HepG2 (cell line): ENCODE results near the gene CAPN10. TPM values are rescaled to one million over a fixed set of nuclear protein-coding genes. Genes with fewer than 3 reads are reported as not detected.

Experiments
- ATAC-seq: fragments of 200-7000 bp; cut with Tn5 transposase; 3 replicates; pipeline ENCODE4 v1.9.1; 2020; ENCODE audit warnings: mild to moderate bottlenecking, moderate library complexity
- BruUV-seq: library from RNA; stranded (reverse); fragments of 400-500 nt; replicated peaks from 2 replicates; lab custom pipeline; 2021; lab: Mats Ljungman, UMichigan
- CTCF ChIA-PET: fragments of 300-600 bp; formaldehyde crosslinking; extraction: SDS; loops from one replicate; lab custom pipeline; 2021; ENCODE audit warnings: low total read pairs, inconsistent platforms, low intra/inter-chr PET ratio; lab: Yijun Ruan, JAX
- POLR2A ChIA-PET: fragments of 350-600 bp; sonication (Branson Sonifier 250); formaldehyde crosslinking; loops from one replicate; lab custom pipeline; 2020; ENCODE audit warnings: antibody characterized with exemption, inconsistent platforms; lab: Yijun Ruan, JAX
- DNase-seq: peaks from one replicate; pipeline ENCODE4 v3.0.0-alpha.2; 2015; ENCODE audit warnings: low spot score
- FAIRE-seq: peaks from 3 replicates; lab custom pipeline; 2011; peaks lifted over from hg19 to GRCh38; lab: Jason Lieb, UNC
- H2AFZ ChIP-seq: one replicate; pipeline ENCODE4 v1.6.1; 2011; ENCODE audit warnings: low read length, inconsistent platforms
- H3K27ac ChIP-seq: fragments of 300-600 bp; 3 replicates; pipeline ENCODE4 v1.8.0; 2011; ENCODE audit warnings: mixed run types, mild to moderate bottlenecking, mixed read lengths, low read length, inconsistent platforms; ENCODE audit not compliant: insufficient read depth; ENCODE audit errors: extremely low read length
- H3K27me3 ChIP-seq, 2 experiments: fragments of 200-600 bp in 1 of 2; 2 replicates in 1 of 2; 3 replicates in 1 of 2; pipeline versions ENCODE4 v1.6.0 to v1.8.0; 2011; ENCODE audit warnings: low read length in 2 of 2, mild to moderate bottlenecking in 2 of 2, moderate library complexity in 2 of 2, inconsistent platforms in 1 of 2; ENCODE audit not compliant: insufficient read depth in 2 of 2, control insufficient read depth in 1 of 2
- H3K36me3 ChIP-seq, 2 experiments: fragments of 200-600 bp in 1 of 2; replicated peaks in 1 of 2; 2 replicates in 1 of 2; 3 replicates in 1 of 2; pipeline versions ENCODE4 v1.5.1 to v1.8.0; 2011; ENCODE audit warnings: low read length in 2 of 2, inconsistent platforms in 1 of 2; ENCODE audit not compliant: insufficient read depth in 2 of 2, control insufficient read depth in 1 of 2
- H3K4me1 ChIP-seq: 2 replicates; pipeline ENCODE4 v1.5.1; 2012; ENCODE audit warnings: low read length, inconsistent platforms; ENCODE audit not compliant: insufficient read depth
- H3K4me2 ChIP-seq: 2 replicates; pipeline ENCODE4 v1.6.0; 2011; ENCODE audit warnings: low read depth, low read length, inconsistent platforms
- H3K4me3 ChIP-seq, 3 experiments: fragments of 200-600 bp in 1 of 3; sonication (generic), shearing (Covaris generic) in 1 of 3; replicated peaks in 1 of 3; 2 replicates each; pipeline ENCODE4 v1.5.1; 2011 to 2016; ENCODE audit warnings: low read length in 3 of 3, inconsistent platforms in 2 of 3, low read depth in 2 of 3, mild to moderate bottlenecking in 2 of 3, control low read depth in 1 of 3, mixed read lengths in 1 of 3; ENCODE audit not compliant: insufficient read depth in 1 of 3
- H3K79me2 ChIP-seq: one replicate; pipeline ENCODE4 v1.6.1; 2011; ENCODE audit warnings: low read length, inconsistent platforms; ENCODE audit not compliant: insufficient read depth
- H3K9ac ChIP-seq: 2 replicates; pipeline ENCODE4 v1.6.0; 2011; ENCODE audit warnings: mild to moderate bottlenecking, low read depth, low read length, inconsistent platforms; ENCODE audit not compliant: insufficient read depth
- H3K9me3 ChIP-seq: 2 replicates; pipeline ENCODE4 v1.5.1; 2012; ENCODE audit warnings: mild to moderate bottlenecking, low read length
- H4K20me1 ChIP-seq: 2 replicates; pipeline ENCODE4 v1.6.0; 2011; ENCODE audit warnings: inconsistent platforms, mild to moderate bottlenecking, low read length, moderate library complexity; ENCODE audit not compliant: insufficient read depth
- CBX5 ChIP-seq: sonication (generic); formaldehyde crosslinking; IDR thresholded peaks from 2 replicates; pipeline ENCODE4 v1.4.0; 2020; ENCODE audit warnings: missing genetic modification reagents, borderline replicate concordance
- CHD4 ChIP-seq: fragments of 200-600 bp; sonication (generic); IDR thresholded peaks from 2 replicates; pipeline ENCODE4 v1.7.0; 2017; ENCODE audit warnings: mild to moderate bottlenecking, low read length, borderline replicate concordance
- FOXC1 ChIP-seq: sonication (generic); formaldehyde crosslinking; IDR thresholded peaks from 2 replicates; pipeline ENCODE4 v1.8.0; 2022; ENCODE audit warnings: mild to moderate bottlenecking, missing genetic modification reagents, borderline replicate concordance
- HNRNPUL1 ChIP-seq: fragments of 200-400 bp; formaldehyde crosslinking; IDR thresholded peaks from 2 replicates; pipeline ENCODE4 v1.6.1; 2017; ENCODE audit warnings: low read depth, mild to moderate bottlenecking, low read length, moderate library complexity
- JUN ChIP-seq: sonication (generic); formaldehyde crosslinking; IDR thresholded peaks from 2 replicates; pipeline ENCODE4 v1.4.0; 2020; ENCODE audit warnings: mild to moderate bottlenecking, missing genetic modification reagents
- KMT2A ChIP-seq: sonication (generic); formaldehyde crosslinking; IDR thresholded peaks from 2 replicates; pipeline ENCODE4 v1.4.0; 2020; ENCODE audit warnings: missing genetic modification reagents
- SMAD1 ChIP-seq: sonication (generic); formaldehyde crosslinking; IDR thresholded peaks from 2 replicates; pipeline ENCODE4 v1.4.0; 2020; ENCODE audit warnings: missing genetic modification reagents, low read depth, mild to moderate bottlenecking, borderline replicate concordance
- WIZ ChIP-seq: sonication (generic); formaldehyde crosslinking; IDR thresholded peaks from 2 replicates; pipeline ENCODE4 v1.5.1; 2020; ENCODE audit warnings: mild to moderate bottlenecking, missing genetic modification reagents
- ZBTB38 ChIP-seq: sonication (generic); formaldehyde crosslinking; IDR thresholded peaks from 2 replicates; pipeline ENCODE4 v1.5.1; 2020; ENCODE audit warnings: mild to moderate bottlenecking, missing genetic modification reagents
- ZGPAT ChIP-seq: IDR thresholded peaks from 2 replicates; pipeline ENCODE4 v1.6.1; 2016; ENCODE audit warnings: mild to moderate bottlenecking
- ZIK1 ChIP-seq: sonication (generic); formaldehyde crosslinking; IDR thresholded peaks from 2 replicates; pipeline ENCODE4 v1.5.0; 2020; ENCODE audit warnings: mild to moderate bottlenecking, low read depth, missing genetic modification reagents, borderline replicate concordance
- ZNF350 ChIP-seq: sonication (generic); formaldehyde crosslinking; IDR thresholded peaks from 2 replicates; pipeline ENCODE4 v1.4.0; 2020; ENCODE audit warnings: mild to moderate bottlenecking, low read depth, missing genetic modification reagents, borderline replicate concordance
- ZNF558 ChIP-seq: sonication (generic); formaldehyde crosslinking; IDR thresholded peaks from 2 replicates; pipeline ENCODE4 v1.9.0; 2022; ENCODE audit warnings: mild to moderate bottlenecking, missing genetic modification reagents, borderline replicate concordance
- ZNF761 ChIP-seq: sonication (generic); formaldehyde crosslinking; conservative IDR thresholded peaks from 2 replicates; pipeline ENCODE4 v1.4.0; 2020; ENCODE audit warnings: mild to moderate bottlenecking, missing genetic modification reagents
- WGBS: methylation state at CpG from one replicate; pipeline ENCODE4 v1.1.6; 2017; ENCODE audit warnings: low lambda C conversion rate; 5-methylcytosine and 5-hydroxymethylcytosine counted together
- in situ Hi-C: cut with HindIII; loops from 2 replicates; pipeline ENCODE4 v1.10.0; 2017; ENCODE audit warnings: low pct_unique_long_range_greater_than_20kb; ENCODE audit not compliant: extremely low pct_ligation_motif_present
- intact Hi-C: fragments of 100-400 bp; cut with micrococcal nuclease; formaldehyde crosslinking; loops from one replicate; pipeline ENCODE4 v1.10.0; 2022; ENCODE audit not compliant: unreplicated experiment
- polyA plus RNA-seq, 8 experiments: library from polyadenylated mRNA; depleted of rRNA in 3 of 8; stranded (reverse) in 7 of 8; unstranded in 1 of 8; fragments of >200 nt; fragmentation: Illumina TruSeq in 4 of 8; extraction: Trizol in 4 of 8; gene quantifications; 2 replicates each; pipeline versions ENCODE4 v1.2.1 to v1.2.3, GENCODE V29; 2011 to 2016; ENCODE audit warnings: low read depth in 4 of 8, missing spikeins in 1 of 8, mixed read lengths in 1 of 8; ENCODE audit not compliant: insufficient read depth in 1 of 8
- total RNA-seq, 5 experiments: library from RNA; depleted of rRNA; stranded (reverse); fragments of >200 nt; fragmentation: Illumina TruSeq; extraction: Trizol; gene quantifications; 2 replicates each; pipeline ENCODE4 v1.2.3, GENCODE V29; 2016; ENCODE audit warnings: low read depth in 1 of 5
- TF ChIP-seq, protein P1 (sequence below): sonication (generic); formaldehyde crosslinking; conservative IDR thresholded peaks from 2 replicates; pipeline ENCODE4 v1.8.0; 2022; ENCODE audit warnings: mild to moderate bottlenecking, moderate library complexity, missing genetic modification reagents
- TF ChIP-seq, protein P2 (sequence below): sonication (generic); formaldehyde crosslinking; IDR thresholded peaks from 2 replicates; pipeline ENCODE4 v1.4.0; 2020; ENCODE audit warnings: mild to moderate bottlenecking, missing genetic modification reagents, borderline replicate concordance
- TF ChIP-seq, protein P3 (sequence below): sonication (generic); formaldehyde crosslinking; IDR thresholded peaks from 2 replicates; pipeline ENCODE4 v1.4.0; 2020; ENCODE audit warnings: missing genetic modification reagents

Gene CAPN10
- total and polyA plus RNA-seq, 2 of the 13 experiments (the other 11 are each of a cell fraction or from before 2014, with no cell fraction given) = 27.6 to 32.4 TPM

DNA sequence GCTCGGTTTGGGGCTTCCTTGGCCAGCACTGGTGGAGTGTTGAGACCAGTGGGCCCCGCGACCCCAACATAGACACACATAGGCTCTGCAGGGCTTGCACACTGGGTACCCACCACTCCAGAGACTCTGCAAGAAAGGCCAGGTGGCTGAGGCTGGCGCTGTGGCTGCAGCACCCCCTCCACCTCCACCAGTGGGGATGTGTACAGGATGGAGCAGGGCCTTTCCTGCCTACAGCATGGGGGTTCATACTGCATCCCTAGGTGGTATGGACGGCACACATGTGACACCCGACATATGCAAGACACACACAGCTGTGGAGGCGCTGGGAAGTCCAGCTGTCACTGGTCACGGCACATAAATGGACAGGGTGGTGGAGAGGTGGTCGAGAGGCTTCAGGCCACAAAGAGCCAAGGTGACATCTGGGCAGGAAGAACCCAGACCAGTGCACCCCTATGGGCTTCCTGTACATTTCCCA is 17.0 kb upstream of the CAPN10 start:
- H3K36me3 ChIP-seq = peaks cover 0 to 3% of the 10 kb centered on the region in 2 experiments; a peak in 2 of 5 replicates
- no peak for FAIRE-seq
- H3K4me2 ChIP-seq = peak overlapping the region; percentile 90
- ChIA-PET POLR2A (interaction anchor here (0.5 to 7.2 kb wide), 5 partner anchors 9 to 55 kb away, joined by 3 to 149 read pairs (median 12); partner anchors contain the start of gene CAPN10), CTCF (no interaction called here)
- H4K20me1 ChIP-seq = no peaks in the 10 kb centered on the region; the same call in 1 of the 2 replicates
- in situ Hi-C loops = loop anchor here (25.0 kb wide), 1 partner anchor 643 kb away; no protein-coding TSS in a partner anchor
- no peak overlapping the region for H2AFZ ChIP-seq
- H3K4me1 ChIP-seq = peaks cover 45% of the 10 kb centered on the region
- peaks cover 22% of the 10 kb centered on the region for H3K79me2 ChIP-seq
- H3K9ac ChIP-seq = peak overlapping the region; percentile 77
- no peaks in the 10 kb centered on the region; a peak in 1 of 5 replicates for H3K27me3 ChIP-seq
- H3K4me3 ChIP-seq = peak overlapping the region; percentile 70 to 79 (median 72); a peak in 5 of 6 replicates
- 90% methylated on average over 6 of the region's 9 CpGs for WGBS
- BruUV-seq = TSS peak; percentile 43
- H3K27ac ChIP-seq = peak overlapping the region; percentile 42
- DNase-seq = no peak
- intact Hi-C loops = no loop called here
- ATAC-seq = no peak
- no peaks in the 10 kb centered on the region for H3K9me3 ChIP-seq
- no peak for TF ChIP-seq ZGPAT (CRISPR knock-in tag)
- peak; percentile 75 for TF ChIP-seq ZNF350
- TF ChIP-seq CBX5 (CRISPR knock-in tag) = no peak
- 0 out of 2 replicates have a peak, but pooled peaks have one; percentile 4 for TF ChIP-seq SMAD1 (CRISPR knock-in tag)
- TF ChIP-seq, protein P1, sequence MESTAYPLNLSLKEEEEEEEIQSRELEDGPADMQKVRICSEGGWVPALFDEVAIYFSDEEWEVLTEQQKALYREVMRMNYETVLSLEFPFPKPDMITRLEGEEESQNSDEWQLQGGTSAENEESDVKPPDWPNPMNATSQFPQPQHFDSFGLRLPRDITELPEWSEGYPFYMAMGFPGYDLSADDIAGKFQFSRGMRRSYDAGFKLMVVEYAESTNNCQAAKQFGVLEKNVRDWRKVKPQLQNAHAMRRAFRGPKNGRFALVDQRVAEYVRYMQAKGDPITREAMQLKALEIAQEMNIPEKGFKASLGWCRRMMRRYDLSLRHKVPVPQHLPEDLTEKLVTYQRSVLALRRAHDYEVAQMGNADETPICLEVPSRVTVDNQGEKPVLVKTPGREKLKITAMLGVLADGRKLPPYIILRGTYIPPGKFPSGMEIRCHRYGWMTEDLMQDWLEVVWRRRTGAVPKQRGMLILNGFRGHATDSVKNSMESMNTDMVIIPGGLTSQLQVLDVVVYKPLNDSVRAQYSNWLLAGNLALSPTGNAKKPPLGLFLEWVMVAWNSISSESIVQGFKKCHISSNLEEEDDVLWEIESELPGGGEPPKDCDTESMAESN = no peak
- no peak for TF ChIP-seq HNRNPUL1
- TF ChIP-seq KMT2A (CRISPR knock-in tag) = no peak
- no peak for TF ChIP-seq FOXC1 (CRISPR knock-in tag)
- no peak for TF ChIP-seq WIZ
- TF ChIP-seq ZIK1 (CRISPR knock-in tag) = no peak; the same call in 1 of the 2 replicates
- 0 out of 2 replicates have a peak, but pooled peaks have one; percentile 9 for TF ChIP-seq ZNF761 (CRISPR knock-in tag)
- no peak for TF ChIP-seq JUN (CRISPR knock-in tag)
- no peak for TF ChIP-seq ZNF558
- TF ChIP-seq, protein P2, sequence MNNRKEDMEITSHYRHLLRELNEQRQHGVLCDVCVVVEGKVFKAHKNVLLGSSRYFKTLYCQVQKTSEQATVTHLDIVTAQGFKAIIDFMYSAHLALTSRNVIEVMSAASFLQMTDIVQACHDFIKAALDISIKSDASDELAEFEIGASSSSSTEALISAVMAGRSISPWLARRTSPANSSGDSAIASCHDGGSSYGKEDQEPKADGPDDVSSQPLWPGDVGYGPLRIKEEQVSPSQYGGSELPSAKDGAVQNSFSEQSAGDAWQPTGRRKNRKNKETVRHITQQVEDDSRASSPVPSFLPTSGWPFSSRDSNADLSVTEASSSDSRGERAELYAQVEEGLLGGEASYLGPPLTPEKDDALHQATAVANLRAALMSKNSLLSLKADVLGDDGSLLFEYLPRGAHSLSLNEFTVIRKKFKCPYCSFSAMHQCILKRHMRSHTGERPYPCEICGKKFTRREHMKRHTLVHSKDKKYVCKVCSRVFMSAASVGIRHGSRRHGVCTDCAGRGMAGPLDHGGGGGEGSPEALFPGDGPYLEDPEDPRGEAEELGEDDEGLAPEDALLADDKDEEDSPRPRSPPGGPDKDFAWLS (CRISPR knock-in tag) = no peak
- TF ChIP-seq ZBTB38 = no peak; the same call in 1 of the 2 replicates
- TF ChIP-seq, protein P3, sequence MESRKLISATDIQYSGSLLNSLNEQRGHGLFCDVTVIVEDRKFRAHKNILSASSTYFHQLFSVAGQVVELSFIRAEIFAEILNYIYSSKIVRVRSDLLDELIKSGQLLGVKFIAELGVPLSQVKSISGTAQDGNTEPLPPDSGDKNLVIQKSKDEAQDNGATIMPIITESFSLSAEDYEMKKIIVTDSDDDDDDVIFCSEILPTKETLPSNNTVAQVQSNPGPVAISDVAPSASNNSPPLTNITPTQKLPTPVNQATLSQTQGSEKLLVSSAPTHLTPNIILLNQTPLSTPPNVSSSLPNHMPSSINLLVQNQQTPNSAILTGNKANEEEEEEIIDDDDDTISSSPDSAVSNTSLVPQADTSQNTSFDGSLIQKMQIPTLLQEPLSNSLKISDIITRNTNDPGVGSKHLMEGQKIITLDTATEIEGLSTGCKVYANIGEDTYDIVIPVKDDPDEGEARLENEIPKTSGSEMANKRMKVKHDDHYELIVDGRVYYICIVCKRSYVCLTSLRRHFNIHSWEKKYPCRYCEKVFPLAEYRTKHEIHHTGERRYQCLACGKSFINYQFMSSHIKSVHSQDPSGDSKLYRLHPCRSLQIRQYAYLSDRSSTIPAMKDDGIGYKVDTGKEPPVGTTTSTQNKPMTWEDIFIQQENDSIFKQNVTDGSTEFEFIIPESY (CRISPR knock-in tag) = peak; percentile 39; the same call in 1 of the 2 replicates
- TF ChIP-seq CHD4 = no peak
